Astrocyte of the cerebellum (primary cell): Measurements from ENCODE around the gene PSMD1.
"Not testable (repeated sequence)": the region's sequence is repeated elsewhere in the genome, so short reads cannot be mapped to it uniquely, and the experiment has no call there.

ENCODE experiments used
- DNase-seq: peaks from one replicate; pipeline ENCODE4 v3.0.0-alpha.2; 2011; ENCODE audit warnings: low read depth
- H3K4me3 ChIP-seq: 2 replicates; pipeline ENCODE4 v1.5.1; 2011; ENCODE audit warnings: mild to moderate bottlenecking, low read depth, low read length, moderate library complexity
- CTCF ChIP-seq: IDR thresholded peaks from 2 replicates; pipeline ENCODE4 v1.5.1; 2012; ENCODE audit warnings: low read length, low read depth, moderate library complexity, mild to moderate bottlenecking; ENCODE audit errors: missing control alignments
- in situ Hi-C: cut with HindIII; loops from 2 replicates; pipeline ENCODE4 v1.10.0; 2017; ENCODE audit warnings: low sequenced_read_pairs

The PSMD1 gene

GRCh38 chr2:231191896-231192872, 135.5 kb downstream of the PSMD1 start:
- TF ChIP-seq CTCF, result peak; percentile 87
- peak; percentile 70 for DNase-seq
- in situ Hi-C loops, result no loop called here
- no peak overlapping the region for H3K4me3 ChIP-seq

DNA sequence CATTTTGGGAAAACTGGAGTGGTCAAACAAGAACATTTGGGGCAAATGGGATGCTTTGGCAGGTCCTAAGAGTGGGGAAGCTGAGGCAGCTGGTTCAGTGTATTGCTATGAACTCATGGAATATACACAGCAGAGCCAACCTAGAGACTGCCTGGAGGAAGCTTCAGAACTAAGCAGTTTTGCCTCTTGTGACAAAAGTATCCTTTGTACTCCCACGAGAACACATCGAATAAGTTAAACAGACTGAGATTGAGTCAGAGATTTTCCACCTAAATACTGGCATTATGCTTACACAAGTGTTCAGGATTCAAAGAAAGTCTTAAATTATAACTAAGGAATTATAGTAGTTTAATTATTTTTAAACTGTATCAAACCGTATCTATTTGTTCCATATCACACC, 136.5 kb downstream of the PSMD1 start:
- no peak for DNase-seq
- TF ChIP-seq CTCF, result no peak
- in situ Hi-C loops, result no loop called here
- no peak overlapping the region for H3K4me3 ChIP-seq

- DNase-seq, result no peak
- H3K4me3 ChIP-seq, result no peak overlapping the region
- TF ChIP-seq CTCF, result no peak
- in situ Hi-C loops, result no loop called here
Observed at GRCh38 chr2:231196592-231196991, 139.9 kb downstream of the PSMD1 start.

GRCh38 chr2:231197196-231197595, 140.5 kb downstream of the PSMD1 start:
- DNase-seq, H3K4me3 ChIP-seq, in situ Hi-C loops: not testable (repeated sequence)

- no peak for TF ChIP-seq CTCF
- H3K4me3 ChIP-seq, result peak overlapping the region; percentile 80
- DNase-seq, result no peak
- in situ Hi-C loops, result no loop called here
Observed at GRCh38 chr2:231197706-231198290, 141.1 kb downstream of the PSMD1 start.

GRCh38 chr2:231198291-231199173, 141.9 kb downstream of the PSMD1 start, which contains the start of gene ARMC9:
TSS of gene ARMC9 (plus strand) at chr2:231198631. CDS start at chr2:231206239, 7,608 bp downstream.
- no peak for TF ChIP-seq CTCF
- DNase-seq, result no peak
- in situ Hi-C loops, result no loop called here

More at GRCh38 chr2:231198291-231199173, 141.9 kb downstream of the PSMD1 start, which contains the start of gene ARMC9:
- peak within 1 kb of the TSS; percentile 80 for H3K4me3 ChIP-seq
